SK-N-SH (cell line): ENCODE results near the gene TDRD10.

Experiments used
- CTCF ChIP-seq: fragments of 200-600 bp; sonication (generic); IDR thresholded peaks from 2 replicates; pipeline ENCODE4 v1.6.1; 2017; ENCODE audit warnings: antibody characterized with exemption, mild to moderate bottlenecking, moderate library complexity
- EZH2phosphoT487 ChIP-seq: fragments of 200-600 bp; sonication (generic); IDR thresholded peaks from 2 replicates; pipeline ENCODE4 v1.6.1; 2017; ENCODE audit warnings: low read depth, mixed run types, mild to moderate bottlenecking, antibody characterized with exemption, moderate library complexity, borderline replicate concordance
- FOXJ3 ChIP-seq: sonication (generic); formaldehyde crosslinking; IDR thresholded peaks from 2 replicates; pipeline ENCODE4 v1.5.1; 2020; ENCODE audit warnings: mild to moderate bottlenecking, missing genetic modification reagents
- GATA2 ChIP-seq: sonication (generic); formaldehyde crosslinking; IDR thresholded peaks from 2 replicates; pipeline ENCODE4 v1.5.0; 2020; ENCODE audit warnings: mild to moderate bottlenecking, missing genetic modification reagents
- POLR2AphosphoS5 ChIP-seq: IDR thresholded peaks from 2 replicates; pipeline ENCODE4 v1.6.1; 2012; ENCODE audit warnings: low read depth, low read length
- RCOR1 ChIP-seq: fragments of 150-350 bp; IDR thresholded peaks from 2 replicates; pipeline ENCODE4 v1.6.1; 2017; ENCODE audit warnings: antibody characterized with exemption, low read length
- RXRA ChIP-seq: IDR thresholded peaks from 2 replicates; pipeline ENCODE4 v1.4.0; 2012; ENCODE audit warnings: low read depth, mild to moderate bottlenecking, borderline replicate concordance
- SMC3 ChIP-seq: IDR thresholded peaks from 2 replicates; pipeline ENCODE4 v1.6.1; 2012; ENCODE audit warnings: low read depth, low read length, improper control_type of control experiment
- YY1 ChIP-seq: IDR thresholded peaks from 2 replicates; pipeline ENCODE4 v1.4.0; 2012; ENCODE audit warnings: low read depth, mild to moderate bottlenecking
- ZBTB33 ChIP-seq: IDR thresholded peaks from 2 replicates; pipeline ENCODE4 v1.4.0; 2012; ENCODE audit warnings: low read depth, borderline replicate concordance

- no peak for TF ChIP-seq FOXJ3 (CRISPR knock-in tag)
- no peak for TF ChIP-seq CTCF
- no peak for TF ChIP-seq RXRA
- no peak for TF ChIP-seq RCOR1
- TF ChIP-seq EZH2phosphoT487: no peak
- no peak for TF ChIP-seq ZBTB33
- no peak for TF ChIP-seq YY1
- no peak for TF ChIP-seq GATA2
- no peak for TF ChIP-seq SMC3
- no peak for TF ChIP-seq POLR2AphosphoS5
These were observed 76.0 kb downstream of the TDRD10 start for GRCh38 chr1:154578058-154578418.
